Adrenal gland (tissue), 12 donors: ENCODE measurements around the gene FDX2. TPM values are rescaled to one million over a fixed set of nuclear protein-coding genes. Genes with fewer than 3 reads are reported as not detected.

Experiments
- DNase-seq, 7 donors: peaks; one replicate each; pipeline ENCODE4 v3.0.0-alpha.2; 2019 to 2020
- H3K27ac ChIP-seq, 5 donors: fragments of 200-600 bp; sonication (generic) in 4 of 5; 1 replicate in 3 of 5; 2 replicates in 2 of 5; pipeline versions ENCODE4 v1.5.1 to v1.8.0; 2016 to 2020; ENCODE audit warnings: mild to moderate bottlenecking in 1 of 5
- H3K27me3 ChIP-seq: fragments of 200-600 bp; 2 replicates; pipeline ENCODE4 v1.8.0; 2021
- H3K36me3 ChIP-seq, 2 donors: fragments of 200-600 bp; replicated peaks in 1 of 2; 1 replicate in 1 of 2; 2 replicates in 1 of 2; pipeline versions ENCODE4 v1.5.1 to v1.8.0; 2018 to 2022
- H3K4me1 ChIP-seq, 2 donors: fragments of 200-600 bp; replicated peaks in 1 of 2; 1 replicate in 1 of 2; 2 replicates in 1 of 2; pipeline versions ENCODE4 v1.5.1 to v1.8.0; 2018 to 2021
- H3K4me3 ChIP-seq, 4 donors: fragments of 200-600 bp; sonication (generic) in 3 of 4; one replicate each; pipeline ENCODE4 v1.5.1; 2016 to 2018
- H3K9me3 ChIP-seq, 3 donors: fragments of 200-600 bp; sonication (generic) in 1 of 3; replicated peaks in 1 of 3; 1 replicate in 2 of 3; 2 replicates in 1 of 3; pipeline versions ENCODE4 v1.5.1 to v1.8.0; 2016 to 2021
- CTCF ChIP-seq, 6 experiments: fragments of 450-650 bp in 4 of 6; fragments of 200-600 bp in 2 of 6; sonication (generic) in 1 of 6; IDR thresholded peaks; 1 replicate in 5 of 6; 2 replicates in 1 of 6; pipeline versions ENCODE4 v1.5.1 to v1.8.0; 2016 to 2021; ENCODE audit warnings: antibody characterized with exemption in 6 of 6, mild to moderate bottlenecking in 2 of 6, moderate library complexity in 1 of 6
- POLR2A ChIP-seq, 2 donors: fragments of 450-650 bp; IDR thresholded peaks; one replicate each; pipeline ENCODE4 v1.6.1; 2017; ENCODE audit warnings: antibody characterized with exemption in 2 of 2, mild to moderate bottlenecking in 2 of 2, moderate library complexity in 1 of 2
- WGBS, 4 donors: extraction: QIAGEN DNeasy Blood & Tissue Kit in 2 of 4; methylation state at CpG; one replicate each; pipeline versions ENCODE4 v1.1.5 to v1.1.7; 2013 to 2017; 5-methylcytosine and 5-hydroxymethylcytosine counted together
- intact Hi-C, 2 donors: fragments of 100-400 bp; cut with DNase I; formaldehyde crosslinking; loops; one replicate each; pipeline versions ENCODE4 v1.14.1 to v1.15.0; 2022 to 2023
- polyA plus RNA-seq, 3 donors: library from polyadenylated mRNA; stranded (reverse); fragments of 200-250 nt in 2 of 3; fragments of 350-450 nt in 1 of 3; fragmentation: Illumina TruSeq in 1 of 3; extraction: RNeasy Lipid Tissue Mini Kit (QIAGEN cat#74804) in 1 of 3; gene quantifications; one replicate each; pipeline ENCODE4 v1.2.3, GENCODE V29; 2013 to 2014
- total RNA-seq, 9 donors: library from RNA; depleted of rRNA in 4 of 9; stranded (reverse); fragments of >200 nt in 4 of 9; fragments of 120-200 nt in 1 of 9; fragmentation: NEBNext Ultra II Directional in 1 of 9; extraction: Animal tissue kit (Norgen Biotek cat#: 25700) in 1 of 9; gene quantifications; one replicate each; pipeline versions ENCODE4 v1.1.0 to v1.2.4, GENCODE V29; 2013 to 2023
- donor health status: healthy with polysubstance abuse.
- donor health status: Bipolar disorder and iron deficiency.
- donor health status: DM: yes; HTN: yes; CAD: no.
- donor health status: DM: no; HTN: no; CAD: no.
- donor health status: DM: no; HTN: no; CAD: no.
- donor health status: DM: yes; HTN: yes; CAD: no.

The FDX2 gene
- total and polyA plus RNA-seq, 12 donors = 21.1 to 45.3 (median 31.3) TPM

GRCh38 chr19:10335352-10335985, 19.7 kb upstream of the FDX2 start:
- no peaks in the 10 kb centered on the region for H3K9me3 ChIP-seq
- H3K27me3 ChIP-seq = no peaks in the 10 kb centered on the region
- WGBS, 4 donors = 57 to 77% (median 66%) methylated on average over 5 to 26 of the region's 26 CpGs
- H3K36me3 ChIP-seq = peaks cover 0 to under 1% of the 10 kb centered on the region in 2 donors
- no peak for DNase-seq
- H3K27ac ChIP-seq = peak overlapping the region in 1 of 5 donors; percentile 94
- TF ChIP-seq CTCF (IDR thresholded peaks at IDR 0.05) (no peak), POLR2A (IDR thresholded peaks at IDR 0.05) (no peak)
- H3K4me3 ChIP-seq = no peak overlapping the region
- intact Hi-C loops = loop anchor here in 1 of 2 donors (5.0 kb wide), 1 partner anchor 57 kb away; no protein-coding TSS in a partner anchor
- peaks cover 13 to 17% of the 10 kb centered on the region in 2 donors for H3K4me1 ChIP-seq

DNA sequence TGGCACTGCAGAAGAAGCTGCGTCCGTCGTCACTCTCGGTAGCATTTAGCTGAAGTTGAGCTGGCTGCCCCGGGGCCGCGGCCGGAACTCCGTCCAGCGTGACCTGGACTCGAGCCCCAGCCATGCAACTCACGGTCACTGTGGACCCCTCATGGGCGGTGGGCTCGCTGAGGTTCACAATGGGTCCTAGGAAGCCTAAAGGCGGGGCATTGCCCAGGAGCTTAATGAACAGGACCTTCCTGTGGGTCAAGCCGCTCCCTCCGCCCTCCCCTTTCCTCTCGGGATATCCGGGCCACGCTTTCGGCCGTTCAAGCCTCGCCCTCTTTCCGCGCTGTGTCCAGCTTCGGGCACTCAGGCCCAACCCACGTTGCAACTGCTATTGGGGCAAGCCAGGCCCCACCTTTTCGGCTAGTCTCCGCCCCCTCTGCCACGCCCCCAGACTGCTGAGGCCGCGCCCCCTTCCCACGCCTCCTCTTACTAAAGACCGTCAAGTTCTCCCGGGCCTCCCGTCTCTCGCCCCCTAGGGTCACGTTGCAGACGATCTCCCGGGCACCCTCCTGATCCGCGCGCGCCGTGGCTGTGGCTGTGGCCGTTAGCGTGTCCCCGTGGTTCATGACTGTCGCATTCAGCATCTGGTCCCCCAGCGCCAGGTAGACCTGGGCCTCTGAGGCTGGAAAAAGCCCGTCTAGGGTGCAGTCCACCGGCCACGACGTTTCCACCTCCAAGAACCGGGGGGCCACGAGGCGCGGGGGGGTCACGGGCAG, 19.0 kb upstream of the FDX2 start:
- peak in 1 of 2 donors; percentile 85 for TF ChIP-seq POLR2A (IDR thresholded peaks at IDR 0.05)
- TF ChIP-seq CTCF (IDR thresholded peaks at IDR 0.05) = peak in 1 of 6 experiments; percentile 11
- intact Hi-C loops = loop anchor here in 1 of 2 donors (5.0 kb wide), 1 partner anchor 58 kb away; no protein-coding TSS in a partner anchor
- H3K27ac ChIP-seq = peak overlapping the region; percentile 39 to 94 (median 85)
- DNase-seq = peak; percentile 95 to 97 (median 97)
- H3K4me1 ChIP-seq = peaks cover 13 to 17% of the 10 kb centered on the region in 2 donors
- 7 to 27% (median 17%) methylated on average over 10 to 59 of the region's 59 CpGs for WGBS, 4 donors
- H3K9me3 ChIP-seq = no peaks in the 10 kb centered on the region
- H3K27me3 ChIP-seq = no peaks in the 10 kb centered on the region
- H3K36me3 ChIP-seq = peaks cover 0 to 6% of the 10 kb centered on the region in 2 donors
- H3K4me3 ChIP-seq = peak overlapping the region in 3 of 4 donors; percentile 25 to 84 (median 62)

GRCh38 chr19:10333758-10334587, 18.2 kb upstream of the FDX2 start:
- Histone ChIP-seq H3K27me3 (no peaks in the 10 kb centered on the region), H3K4me3 (peak overlapping the region in 3 of 4 donors; percentile 25 to 84 (median 62)), H3K9me3 (no peaks in the 10 kb centered on the region), H3K4me1 (peaks cover 13 to 17% of the 10 kb centered on the region in 2 donors), H3K27ac (peak overlapping the region; percentile 39 to 94 (median 85)), H3K36me3 (peaks cover 0 to 14% of the 10 kb centered on the region in 2 donors)
- DNase-seq = peak in 2 of 7 donors; percentile 27 to 56
- 13 to 22% (median 16%) methylated on average over 20 to 44 of the region's 44 CpGs for WGBS, 4 donors
- intact Hi-C loops = no loop called here
- no peak for TF ChIP-seq POLR2A (IDR thresholded peaks at IDR 0.05)
- TF ChIP-seq CTCF (IDR thresholded peaks at IDR 0.05) = no peak
